ENCODE results near the gene PRAMEF1.

GRCh38 chr1:12764016-12764415 is 27.2 kb upstream of the PRAMEF1 start:
- no peak for TF ChIP-seq CTCF (IDR thresholded peaks at IDR 0.05)
- no peak for TF ChIP-seq ZFX (IDR thresholded peaks at IDR 0.05; ENCODE audit: borderline replicate concordance)
